GM19328 (cell line): ENCODE measurements around the gene METTL9.
"Not testable (repeated sequence)": the region's sequence is repeated elsewhere in the genome, so short reads cannot be mapped to it uniquely, and the experiment has no call there.

Source experiments
- ATAC-seq: cut with Tn5 transposase; IDR thresholded peaks from one replicate; pipeline ENCODE4 v1.9.1; 2021; ENCODE audit warnings: mild to moderate bottlenecking, moderate library complexity; ENCODE audit not compliant: unreplicated experiment

Gene METTL9

GRCh38 chr16:21634216-21634615, 34.8 kb downstream of the METTL9 start:
- no peak for ATAC-seq

- ATAC-seq = not testable (repeated sequence)
These were observed 36.3 kb downstream of the METTL9 start for GRCh38 chr16:21635694-21636093.

- ATAC-seq = no peak
These were observed 37.9 kb downstream of the METTL9 start for GRCh38 chr16:21637032-21637968.

GRCh38 chr16:21638573-21638975, 39.2 kb downstream of the METTL9 start:
- no peak for ATAC-seq

- no peak for ATAC-seq
These were observed 40.1 kb downstream of the METTL9 start for GRCh38 chr16:21639493-21639892.

- ATAC-seq = no peak
These were observed 42.5 kb downstream of the METTL9 start for GRCh38 chr16:21641916-21642315.

GRCh38 chr16:21642861-21643260, 43.5 kb downstream of the METTL9 start:
- ATAC-seq = no peak

GRCh38 chr16:21643785-21644184, 44.4 kb downstream of the METTL9 start:
- no peak for ATAC-seq

- no peak for ATAC-seq
These were observed 45.3 kb downstream of the METTL9 start for GRCh38 chr16:21644674-21645073.

GRCh38 chr16:21645261-21645721, 45.9 kb downstream of the METTL9 start:
- no peak for ATAC-seq

- ATAC-seq = no peak
These were observed 46.7 kb downstream of the METTL9 start for GRCh38 chr16:21646091-21646490.

GRCh38 chr16:21646721-21647561, 47.6 kb downstream of the METTL9 start:
- peak; percentile 86 for ATAC-seq

- ATAC-seq = no peak
These were observed 48.3 kb downstream of the METTL9 start for GRCh38 chr16:21647562-21648164.

- ATAC-seq = not testable (repeated sequence)
These were observed 50.5 kb downstream of the METTL9 start for GRCh38 chr16:21649826-21650406.

GRCh38 chr16:21650521-21650920, 51.1 kb downstream of the METTL9 start:
- no peak for ATAC-seq

- ATAC-seq = no peak
These were observed 52.1 kb downstream of the METTL9 start for GRCh38 chr16:21651515-21651914.

- ATAC-seq = no peak
These were observed 53.1 kb downstream of the METTL9 start, which contains the start of gene IGSF6 for GRCh38 chr16:21652453-21652852. Gene IGSF6, minus strand, starts transcription at chr16:21652608. Its CDS starts 10 bp downstream, at chr16:21652598.

- ATAC-seq = no peak
These were observed 54.2 kb downstream of the METTL9 start for GRCh38 chr16:21653571-21653970.

- no peak for ATAC-seq
These were observed 55.1 kb downstream of the METTL9 start for GRCh38 chr16:21654466-21654865.

- ATAC-seq = no peak
These were observed 55.5 kb downstream of the METTL9 start for GRCh38 chr16:21654881-21655280.
